ENCODE results near the gene OPCML.

GRCh38 chr11:132742929-132743328, 789.4 kb downstream of the OPCML start:
- TF ChIP-seq EZH2 (IDR thresholded peaks at IDR 0.05; ENCODE audit: low read depth) (no peak), CTCF (conservative IDR thresholded peaks at IDR 0.05) (no peak)

Measured in PC-9 (cell line).